Liver (tissue), 3 donors: ENCODE data around the gene OSBPL1A.

Experiments used
- HNF4G ChIP-seq: IDR thresholded peaks from 2 replicates; pipeline ENCODE4 v1.6.1; 2016; ENCODE audit warnings: antibody characterized with exemption
- RAD21 ChIP-seq, 2 donors: IDR thresholded peaks; 2 replicates each; pipeline ENCODE4 v1.6.1; 2016; ENCODE audit warnings: antibody characterized with exemption in 2 of 2, mild to moderate bottlenecking in 2 of 2
- RXRA ChIP-seq, 2 donors: IDR thresholded peaks; 2 replicates each; pipeline ENCODE4 v1.6.1; 2017 to 2018; ENCODE audit warnings: antibody characterized with exemption in 2 of 2, mild to moderate bottlenecking in 1 of 2
- TAF1 ChIP-seq: conservative IDR thresholded peaks from 2 replicates; pipeline ENCODE4 v1.6.1; 2016; ENCODE audit warnings: antibody characterized with exemption, mild to moderate bottlenecking
- YY1 ChIP-seq: IDR thresholded peaks from 2 replicates; pipeline ENCODE4 v1.6.1; 2016; ENCODE audit warnings: antibody characterized with exemption, mild to moderate bottlenecking
- TF ChIP-seq, protein P1 (sequence below): fragments of 150-350 bp; IDR thresholded peaks from 2 replicates; pipeline ENCODE4 v1.5.1; 2017; ENCODE audit warnings: improper control_type of control experiment, low read depth, low read length; ENCODE audit not compliant: missing input control
- TF ChIP-seq, protein P2 (sequence below): IDR thresholded peaks from 2 replicates; pipeline ENCODE4 v1.6.1; 2016; ENCODE audit warnings: antibody characterized with exemption
- TF ChIP-seq, protein P3 (sequence below): IDR thresholded peaks from 2 replicates; pipeline ENCODE4 v1.6.1; 2016; ENCODE audit warnings: antibody characterized with exemption
- TF ChIP-seq, protein P4 (sequence below): IDR thresholded peaks from 2 replicates; pipeline ENCODE4 v1.6.1; 2016; ENCODE audit warnings: antibody characterized with exemption, mild to moderate bottlenecking
- donor health status: healthy.
- donor health status: healthy.

GRCh38 chr18:24270358-24270936, 127.2 kb downstream of the OSBPL1A start:
- TF ChIP-seq, protein P1, sequence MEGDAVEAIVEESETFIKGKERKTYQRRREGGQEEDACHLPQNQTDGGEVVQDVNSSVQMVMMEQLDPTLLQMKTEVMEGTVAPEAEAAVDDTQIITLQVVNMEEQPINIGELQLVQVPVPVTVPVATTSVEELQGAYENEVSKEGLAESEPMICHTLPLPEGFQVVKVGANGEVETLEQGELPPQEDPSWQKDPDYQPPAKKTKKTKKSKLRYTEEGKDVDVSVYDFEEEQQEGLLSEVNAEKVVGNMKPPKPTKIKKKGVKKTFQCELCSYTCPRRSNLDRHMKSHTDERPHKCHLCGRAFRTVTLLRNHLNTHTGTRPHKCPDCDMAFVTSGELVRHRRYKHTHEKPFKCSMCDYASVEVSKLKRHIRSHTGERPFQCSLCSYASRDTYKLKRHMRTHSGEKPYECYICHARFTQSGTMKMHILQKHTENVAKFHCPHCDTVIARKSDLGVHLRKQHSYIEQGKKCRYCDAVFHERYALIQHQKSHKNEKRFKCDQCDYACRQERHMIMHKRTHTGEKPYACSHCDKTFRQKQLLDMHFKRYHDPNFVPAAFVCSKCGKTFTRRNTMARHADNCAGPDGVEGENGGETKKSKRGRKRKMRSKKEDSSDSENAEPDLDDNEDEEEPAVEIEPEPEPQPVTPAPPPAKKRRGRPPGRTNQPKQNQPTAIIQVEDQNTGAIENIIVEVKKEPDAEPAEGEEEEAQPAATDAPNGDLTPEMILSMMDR = no peak
- TF ChIP-seq, protein P2, sequence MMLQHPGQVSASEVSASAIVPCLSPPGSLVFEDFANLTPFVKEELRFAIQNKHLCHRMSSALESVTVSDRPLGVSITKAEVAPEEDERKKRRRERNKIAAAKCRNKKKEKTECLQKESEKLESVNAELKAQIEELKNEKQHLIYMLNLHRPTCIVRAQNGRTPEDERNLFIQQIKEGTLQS = no peak
- TF ChIP-seq, protein P3, sequence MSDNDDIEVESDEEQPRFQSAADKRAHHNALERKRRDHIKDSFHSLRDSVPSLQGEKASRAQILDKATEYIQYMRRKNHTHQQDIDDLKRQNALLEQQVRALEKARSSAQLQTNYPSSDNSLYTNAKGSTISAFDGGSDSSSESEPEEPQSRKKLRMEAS = no peak
- TF ChIP-seq RAD21 (IDR thresholded peaks at IDR 0.05) (no peak), RXRA (IDR thresholded peaks at IDR 0.05) (no peak), HNF4G (no peak), TAF1 (no peak), YY1 (no peak)
- TF ChIP-seq, protein P4, sequence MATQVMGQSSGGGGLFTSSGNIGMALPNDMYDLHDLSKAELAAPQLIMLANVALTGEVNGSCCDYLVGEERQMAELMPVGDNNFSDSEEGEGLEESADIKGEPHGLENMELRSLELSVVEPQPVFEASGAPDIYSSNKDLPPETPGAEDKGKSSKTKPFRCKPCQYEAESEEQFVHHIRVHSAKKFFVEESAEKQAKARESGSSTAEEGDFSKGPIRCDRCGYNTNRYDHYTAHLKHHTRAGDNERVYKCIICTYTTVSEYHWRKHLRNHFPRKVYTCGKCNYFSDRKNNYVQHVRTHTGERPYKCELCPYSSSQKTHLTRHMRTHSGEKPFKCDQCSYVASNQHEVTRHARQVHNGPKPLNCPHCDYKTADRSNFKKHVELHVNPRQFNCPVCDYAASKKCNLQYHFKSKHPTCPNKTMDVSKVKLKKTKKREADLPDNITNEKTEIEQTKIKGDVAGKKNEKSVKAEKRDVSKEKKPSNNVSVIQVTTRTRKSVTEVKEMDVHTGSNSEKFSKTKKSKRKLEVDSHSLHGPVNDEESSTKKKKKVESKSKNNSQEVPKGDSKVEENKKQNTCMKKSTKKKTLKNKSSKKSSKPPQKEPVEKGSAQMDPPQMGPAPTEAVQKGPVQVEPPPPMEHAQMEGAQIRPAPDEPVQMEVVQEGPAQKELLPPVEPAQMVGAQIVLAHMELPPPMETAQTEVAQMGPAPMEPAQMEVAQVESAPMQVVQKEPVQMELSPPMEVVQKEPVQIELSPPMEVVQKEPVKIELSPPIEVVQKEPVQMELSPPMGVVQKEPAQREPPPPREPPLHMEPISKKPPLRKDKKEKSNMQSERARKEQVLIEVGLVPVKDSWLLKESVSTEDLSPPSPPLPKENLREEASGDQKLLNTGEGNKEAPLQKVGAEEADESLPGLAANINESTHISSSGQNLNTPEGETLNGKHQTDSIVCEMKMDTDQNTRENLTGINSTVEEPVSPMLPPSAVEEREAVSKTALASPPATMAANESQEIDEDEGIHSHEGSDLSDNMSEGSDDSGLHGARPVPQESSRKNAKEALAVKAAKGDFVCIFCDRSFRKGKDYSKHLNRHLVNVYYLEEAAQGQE = no peak
